ENCODE results near the gene BLOC1S6. TPM values are rescaled to one million over a fixed set of nuclear protein-coding genes. Genes with fewer than 3 reads are reported as not detected.

BLOC1S6 gene
- total RNA-seq: 33.9 and 40.9 TPM in 2 replicates

- intact Hi-C loops (cut with micrococcal nuclease): loop anchor here (1.0 to 5.0 kb wide), 9 partner anchors 27 to 1050 kb away; partner anchors contain the start of genes EIF3J and SLC30A4
These were observed at the start of gene BLOC1S6 for GRCh38 chr15:45587095-45587862. BLOC1S6 (plus strand) TSS chr15:45587379; CDS start chr15:45587444, 65 bp downstream.

- intact Hi-C loops (cut with micrococcal nuclease): no loop called here
These were observed 47.5 kb upstream of the BLOC1S6 start for GRCh38 chr15:45539680-45540079.

DNA sequence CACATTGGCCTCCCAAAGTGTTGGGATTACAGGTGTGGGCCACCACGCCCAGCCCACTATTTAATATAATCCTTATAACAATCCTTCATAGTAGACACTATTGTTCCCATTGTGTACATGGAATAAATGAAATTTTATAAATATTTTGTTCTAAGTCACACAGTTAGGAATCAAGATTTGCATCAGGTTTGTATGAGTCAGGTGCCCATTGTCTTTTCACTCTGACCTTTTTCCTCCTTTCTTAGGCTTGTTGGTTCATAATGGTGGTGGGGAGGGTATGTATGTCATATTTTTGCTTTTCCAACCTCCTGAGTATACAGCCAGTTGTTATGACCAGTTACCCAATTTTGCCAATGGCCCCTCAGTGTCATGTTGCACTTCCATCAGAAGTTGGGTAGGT is 46.6 kb upstream of the BLOC1S6 start:
- intact Hi-C loops (cut with micrococcal nuclease): no loop called here

GRCh38 chr15:45543051-45543450 is 44.1 kb upstream of the BLOC1S6 start:
- intact Hi-C loops (cut with micrococcal nuclease): no loop called here

- intact Hi-C loops (cut with micrococcal nuclease): no loop called here
These were observed 42.7 kb upstream of the BLOC1S6 start for GRCh38 chr15:45544266-45545023.

- intact Hi-C loops (cut with micrococcal nuclease): no loop called here
These were observed 40.4 kb upstream of the BLOC1S6 start for GRCh38 chr15:45546789-45547188.

GRCh38 chr15:45548753-45549520 is 38.2 kb upstream of the BLOC1S6 start:
- intact Hi-C loops (cut with micrococcal nuclease): no loop called here

DNA sequence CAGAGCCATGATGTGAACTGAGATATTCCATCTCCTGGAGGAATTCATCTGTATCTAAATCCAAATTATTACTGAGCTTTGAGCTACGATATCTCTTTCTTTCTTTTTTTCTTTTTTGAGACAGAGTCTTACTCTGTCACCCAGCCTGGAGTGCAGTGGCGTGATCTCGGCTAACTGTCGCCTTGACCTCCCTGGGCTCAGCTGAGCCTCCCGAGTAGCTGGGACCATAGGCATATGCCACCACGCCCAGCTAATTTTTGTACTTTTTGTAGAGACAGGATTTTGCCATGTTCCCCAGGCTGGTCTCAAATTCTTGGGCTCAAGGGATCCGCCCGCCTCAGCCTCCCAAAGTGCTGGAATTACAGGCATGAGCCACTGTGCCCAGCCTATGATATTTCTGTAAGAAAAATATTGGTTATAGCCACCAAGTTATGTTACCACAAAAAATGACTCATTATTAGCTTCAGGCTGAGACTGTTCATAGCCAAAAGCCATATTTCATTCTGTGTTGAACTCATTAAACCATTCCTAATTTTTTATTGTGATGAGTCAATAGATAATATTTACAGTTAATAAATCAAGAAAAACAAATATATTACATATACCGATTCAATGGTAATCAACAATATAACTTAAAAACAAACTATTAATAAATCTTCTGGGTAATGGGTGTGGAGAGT is 37.5 kb upstream of the BLOC1S6 start:
- intact Hi-C loops (cut with micrococcal nuclease): no loop called here

GRCh38 chr15:45550436-45550835 is 36.7 kb upstream of the BLOC1S6 start:
- intact Hi-C loops (cut with micrococcal nuclease): no loop called here

GRCh38 chr15:45551676-45552075 is 35.5 kb upstream of the BLOC1S6 start:
- intact Hi-C loops (cut with micrococcal nuclease): no loop called here

DNA sequence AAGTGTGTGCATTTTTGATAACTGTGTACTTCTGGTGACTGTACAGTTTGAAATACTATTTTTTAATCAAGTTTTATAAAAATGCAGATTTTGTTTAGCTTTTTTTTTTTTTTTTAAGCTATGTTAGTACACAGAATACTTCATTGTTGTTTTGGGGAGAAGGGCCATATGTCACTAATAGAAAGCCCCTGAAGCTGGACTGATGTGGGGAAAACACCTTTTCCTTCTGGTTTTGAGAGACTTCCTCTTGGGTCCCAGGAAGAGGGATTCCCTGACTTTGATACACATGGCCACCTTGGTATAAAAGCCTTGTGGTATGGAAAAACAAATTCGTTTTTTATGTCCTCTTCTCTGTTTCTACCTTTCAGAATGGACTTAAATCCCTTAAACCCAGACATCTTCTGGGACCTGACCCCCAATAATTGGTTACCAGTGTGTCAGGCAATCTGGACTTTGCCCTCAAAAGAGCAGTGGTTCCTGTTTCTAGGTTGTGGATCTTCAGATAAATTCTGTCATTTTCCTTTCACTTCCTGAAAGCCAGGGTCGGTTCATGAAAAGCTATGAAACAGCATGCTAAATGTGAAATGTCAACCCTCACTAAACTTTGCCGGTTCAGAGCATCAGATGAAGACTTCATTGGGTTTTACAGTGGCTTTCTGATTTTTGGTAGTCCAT is 31.1 kb upstream of the BLOC1S6 start:
- intact Hi-C loops (cut with micrococcal nuclease): no loop called here

GRCh38 chr15:45572617-45573016 is 14.6 kb upstream of the BLOC1S6 start:
- intact Hi-C loops (cut with micrococcal nuclease): no loop called here

DNA sequence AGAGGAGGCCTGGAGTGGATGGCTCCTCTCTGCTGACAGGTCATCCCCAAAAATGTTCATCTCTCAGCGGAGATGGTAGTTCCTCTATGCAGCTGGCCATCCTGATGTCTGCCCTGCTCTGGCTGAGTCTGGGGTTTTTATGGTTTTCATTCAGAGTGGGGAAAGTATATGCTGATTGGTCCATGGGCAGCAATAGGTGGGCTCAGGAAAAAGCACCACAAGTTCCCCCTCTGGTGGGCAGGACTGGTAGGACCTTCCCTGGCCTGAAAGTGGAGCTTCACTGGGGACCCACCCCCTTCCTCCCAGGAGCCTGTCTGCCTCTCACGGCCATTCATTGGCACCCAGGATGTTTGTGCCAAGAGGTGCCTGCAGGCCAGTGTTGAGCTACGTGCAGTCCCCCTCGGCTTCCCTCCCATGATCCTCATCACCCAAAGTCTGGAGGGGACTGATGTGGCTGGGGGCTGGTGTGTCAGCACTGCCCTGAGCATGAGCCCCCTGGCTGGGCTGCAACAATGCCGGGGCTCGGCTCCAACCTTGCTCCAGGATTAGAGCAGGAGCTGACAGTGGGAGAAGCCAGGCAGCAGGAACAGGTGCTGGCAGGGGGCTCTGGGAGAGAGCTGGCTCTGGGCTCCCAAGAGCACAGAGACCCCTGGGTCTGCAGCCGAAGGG is 13.1 kb upstream of the BLOC1S6 start:
- intact Hi-C loops (cut with micrococcal nuclease): no loop called here

GRCh38 chr15:45581919-45582318 is 5.3 kb upstream of the BLOC1S6 start:
- intact Hi-C loops (cut with micrococcal nuclease): no loop called here

- intact Hi-C loops (cut with micrococcal nuclease): no loop called here
These were observed 3.2 kb upstream of the BLOC1S6 start for GRCh38 chr15:45583731-45584639.

- intact Hi-C loops (cut with micrococcal nuclease): loop anchor here (5.0 kb wide), 1 partner anchor 1048 kb away; the partner anchor contains the start of gene EIF3J
These were observed 1.9 kb upstream of the BLOC1S6 start for GRCh38 chr15:45585069-45585791.

- intact Hi-C loops (cut with micrococcal nuclease): loop anchor here (5.0 kb wide), 1 partner anchor 1049 kb away; the partner anchor contains the start of gene EIF3J
These were observed 1.1 kb upstream of the BLOC1S6 start for GRCh38 chr15:45586125-45586524.

- intact Hi-C loops (cut with micrococcal nuclease): loop anchor here (1.0 to 5.0 kb wide), 9 partner anchors 28 to 1049 kb away; partner anchors contain the start of genes EIF3J and SLC30A4
These were observed 531 bp upstream of the BLOC1S6 start for GRCh38 chr15:45586601-45587094.

Data from T-helper 1 cell treated with Interleukin-12 subunit alpha and Interleukin-12 subunit beta and Interleukin-4 antibody, amounts not matched to agents 30 ng/mL and 1 ng/mL, for 36 hours (primary cell).